HG03442 (cell line): Measurements from ENCODE around the gene TICAM1.
A peak's percentile ranks its signal among the peaks of the same experiment; 100 is the strongest.
"Not testable (repeated sequence)": the region's sequence is repeated elsewhere in the genome, so short reads cannot be mapped to it uniquely, and the experiment has no call there.

Source experiments
- ATAC-seq: cut with Tn5 transposase; IDR thresholded peaks from one replicate; pipeline ENCODE4 v1.9.1; 2021; ENCODE audit warnings: mild to moderate bottlenecking, moderate library complexity; ENCODE audit not compliant: unreplicated experiment

Gene TICAM1

GRCh38 chr19:4845975-4846374 is 14.5 kb upstream of the TICAM1 start:
- not testable (repeated sequence) for ATAC-seq

- no peak for ATAC-seq
Measured at GRCh38 chr19:4844348-4845179, 13.1 kb upstream of the TICAM1 start.

GRCh38 chr19:4843647-4843965 is 12.1 kb upstream of the TICAM1 start:
- ATAC-seq: no peak

GRCh38 chr19:4839192-4839591 is 7.7 kb upstream of the TICAM1 start:
- ATAC-seq: no peak

GRCh38 chr19:4832776-4833175 is 1.3 kb upstream of the TICAM1 start:
- ATAC-seq: no peak

- ATAC-seq: not testable (repeated sequence)
Measured at GRCh38 chr19:4831979-4832340, 448 bp upstream of the TICAM1 start.

DNA sequence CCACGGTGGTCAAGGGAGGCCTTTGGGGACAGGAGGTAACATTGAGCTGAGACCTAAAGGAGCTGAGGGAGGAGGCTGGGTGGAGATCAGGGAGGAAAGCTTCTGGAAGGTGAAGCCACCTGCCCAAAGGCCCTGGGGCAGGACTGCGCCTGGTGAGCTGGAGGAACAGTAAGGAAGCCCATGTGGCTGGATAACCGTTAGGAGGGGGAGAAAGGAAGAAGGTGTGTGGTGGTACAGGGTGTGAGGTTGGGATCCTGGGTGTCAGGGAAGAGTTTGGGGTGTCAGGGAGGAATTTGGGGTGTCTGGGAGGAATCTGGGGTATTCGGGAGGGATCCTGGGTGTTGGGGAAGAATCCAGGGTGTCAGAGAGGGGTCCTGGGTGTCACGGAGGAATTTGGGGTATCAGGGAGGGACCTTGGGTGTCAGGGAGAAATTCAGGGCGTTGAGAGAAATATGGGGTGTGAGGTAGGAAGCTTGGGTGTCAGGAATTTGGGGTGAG is 695 bp downstream of the TICAM1 start:
- ATAC-seq: no peak

DNA sequence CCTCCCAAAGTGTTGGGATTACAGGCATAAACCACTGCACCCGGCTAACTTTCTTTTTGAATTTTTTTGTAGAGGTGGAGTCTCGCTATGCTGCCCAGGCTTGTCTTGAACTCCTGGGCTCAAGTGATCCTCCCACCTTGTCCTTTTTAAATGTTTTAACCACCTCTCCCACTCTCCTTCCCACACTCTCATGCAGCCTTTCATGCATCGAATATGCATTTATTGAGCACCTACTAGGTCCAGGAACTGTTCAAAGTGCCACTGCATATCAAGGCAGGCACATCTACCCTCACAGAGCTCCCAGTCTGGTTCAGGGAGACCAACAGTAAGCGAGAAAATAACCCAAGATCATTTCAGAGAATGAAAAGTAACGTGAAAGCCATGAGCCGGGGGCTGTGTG is 1.2 kb downstream of the TICAM1 start:
- ATAC-seq: no peak

- no peak for ATAC-seq
Measured at GRCh38 chr19:4829001-4829712, 2.4 kb downstream of the TICAM1 start.

DNA sequence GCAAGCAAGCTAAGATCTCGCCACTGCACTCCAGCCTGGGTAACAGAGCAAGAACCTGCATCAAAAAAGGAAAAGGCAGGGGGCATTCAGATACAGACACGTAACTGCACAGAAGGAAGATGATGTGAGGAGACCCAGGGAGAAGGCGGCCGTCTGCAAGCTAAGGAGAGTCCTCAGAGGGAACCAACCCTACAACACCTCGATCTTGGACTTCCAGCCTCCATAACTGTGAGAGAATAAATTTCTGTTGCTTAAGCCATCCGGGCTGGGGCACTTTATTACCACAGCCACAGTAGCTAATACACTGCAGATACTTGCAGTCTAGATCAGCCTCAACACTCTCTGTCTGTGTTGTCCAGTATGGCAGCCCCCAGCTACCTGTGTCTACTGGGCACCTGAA is 7.9 kb downstream of the TICAM1 start:
- ATAC-seq: no peak

- not testable (repeated sequence) for ATAC-seq
Measured at GRCh38 chr19:4822354-4822753, 9.2 kb downstream of the TICAM1 start.

- no peak for ATAC-seq
Measured at GRCh38 chr19:4821265-4821664, 10.2 kb downstream of the TICAM1 start.

DNA sequence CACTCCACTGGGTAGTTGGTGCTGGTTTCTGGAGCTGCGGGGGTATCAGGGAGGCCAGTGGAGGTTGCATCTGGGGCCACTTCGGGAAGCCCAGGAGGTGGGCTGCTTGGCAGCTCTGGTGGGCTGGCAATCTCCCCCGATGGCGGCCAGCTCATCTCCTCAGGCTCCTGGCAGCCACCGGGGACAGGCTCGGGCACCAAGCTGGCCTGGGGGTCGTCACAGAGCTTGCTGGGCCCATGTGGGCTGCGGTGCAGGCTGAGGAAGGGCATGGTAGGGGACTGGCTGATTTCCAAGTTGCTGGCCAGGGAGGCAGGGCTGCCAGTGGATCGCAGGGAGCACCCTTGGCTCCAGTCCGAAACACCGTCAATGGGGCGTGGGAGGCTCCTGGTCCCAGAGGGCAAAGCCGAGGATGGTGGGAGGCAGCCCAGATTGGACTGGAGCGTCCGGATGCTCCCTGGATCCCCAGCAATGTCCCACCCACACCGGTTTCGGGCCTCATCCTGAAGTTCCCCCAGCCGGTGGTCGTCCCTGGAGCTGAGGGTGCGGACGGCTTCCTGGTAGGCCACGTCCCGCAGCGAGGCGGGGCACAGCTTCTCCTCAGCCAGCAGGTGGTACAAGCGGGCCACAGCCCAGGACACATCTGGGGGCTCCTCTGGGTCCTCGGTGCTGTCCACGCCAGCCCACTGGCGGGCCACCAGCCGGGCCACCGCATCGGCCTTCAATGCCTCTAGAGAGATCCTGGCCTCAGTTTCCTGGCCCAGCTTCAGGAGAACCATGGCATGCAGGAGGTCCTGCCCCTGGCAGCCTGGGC is 13.8 kb downstream of the TICAM1 start:
- no peak for ATAC-seq

DNA sequence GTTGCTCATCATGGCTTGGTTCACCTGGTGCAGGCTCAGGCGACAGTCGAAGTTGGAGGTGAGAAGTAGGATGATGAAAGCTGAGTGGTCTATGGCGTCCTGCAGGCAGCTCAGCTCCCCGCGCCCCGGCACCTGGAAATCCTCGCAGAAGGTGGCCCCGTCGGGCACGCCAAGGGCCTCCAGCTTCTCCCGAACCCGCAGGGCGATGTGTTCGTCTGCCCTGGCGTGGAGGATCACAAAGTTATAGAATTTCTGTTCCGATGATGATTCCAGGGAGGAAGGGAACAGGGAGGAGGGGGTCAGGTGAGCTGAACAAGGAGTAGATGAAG is 14.6 kb downstream of the TICAM1 start:
- no peak for ATAC-seq

- no peak for ATAC-seq
Measured at GRCh38 chr19:4816202-4816949, 15.1 kb downstream of the TICAM1 start.

DNA sequence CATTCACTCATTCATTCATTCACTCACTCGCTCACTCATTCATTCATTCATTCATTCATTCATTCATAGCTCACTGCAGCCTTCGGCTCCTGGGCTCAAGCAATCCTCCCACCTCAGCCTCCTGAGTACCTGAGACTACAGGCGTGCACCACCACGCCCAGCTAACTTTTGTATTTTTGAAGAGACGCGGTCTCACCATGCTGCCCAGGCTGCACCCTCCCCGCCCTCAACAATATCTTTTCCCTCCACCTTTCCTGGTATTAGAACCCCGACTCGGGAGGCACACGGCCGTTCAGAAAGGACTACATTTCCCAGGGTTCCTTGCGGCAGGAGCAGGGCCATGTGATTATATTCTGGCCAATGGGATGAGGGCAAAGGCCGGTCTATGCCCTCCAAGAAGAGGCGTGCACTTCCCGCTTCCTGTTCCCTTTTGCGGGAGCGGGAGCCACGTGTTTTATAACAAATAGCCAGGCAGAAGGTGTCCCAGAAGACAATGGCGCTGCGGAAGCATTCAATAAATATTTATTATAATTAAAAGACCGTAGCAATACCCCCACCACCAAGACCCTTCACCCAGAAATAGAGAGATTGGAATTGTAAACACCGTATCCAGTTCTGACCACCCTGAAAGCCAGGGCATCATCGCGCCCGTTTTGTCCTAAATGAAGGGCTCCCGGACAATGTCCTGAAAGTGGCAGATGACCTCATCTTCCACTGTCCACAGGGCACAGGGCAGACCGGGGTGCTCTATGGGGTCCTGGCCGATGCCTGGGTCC is 15.9 kb downstream of the TICAM1 start:
- ATAC-seq: peak; percentile 50

- no peak for ATAC-seq
Measured at GRCh38 chr19:4814625-4815425, 16.7 kb downstream of the TICAM1 start.

GRCh38 chr19:4811328-4812131 is 20.0 kb downstream of the TICAM1 start:
- no peak for ATAC-seq

GRCh38 chr19:4807188-4807587 is 24.3 kb downstream of the TICAM1 start:
- no peak for ATAC-seq
